ENCODE results near the gene UACA.

Gene UACA

DNA sequence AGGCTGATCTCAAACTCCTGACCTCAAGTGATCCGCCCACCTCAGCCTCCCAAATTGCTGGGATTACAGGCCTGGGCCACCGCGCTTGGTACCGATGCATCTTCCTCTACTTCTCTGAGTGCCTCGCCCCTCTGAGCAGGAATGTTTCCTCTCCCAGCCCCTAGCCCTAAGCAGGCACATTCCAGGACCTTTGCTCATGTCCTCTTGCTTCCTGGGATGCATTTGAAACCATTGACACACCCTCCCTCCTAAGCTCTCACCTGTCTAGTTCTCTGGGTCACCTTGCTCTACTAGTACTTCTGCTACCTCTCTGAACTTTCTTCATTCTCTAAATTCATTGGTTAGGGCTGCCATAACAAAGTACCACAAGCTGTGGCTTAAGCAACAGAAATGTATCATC is 17.9 kb upstream of the UACA start:
- H3K27ac ChIP-seq = no peak overlapping the region
- intact Hi-C loops (cut with DNase I; ENCODE audit: low total_unique reads) = no loop called here
- peaks cover 0 to 13% (median 6%) of the 10 kb centered on the region in 4 donors for H3K4me1 ChIP-seq
- H3K36me3 ChIP-seq = no peaks in the 10 kb centered on the region
- DNase-seq = no peak
- H3K9me3 ChIP-seq = no peaks in the 10 kb centered on the region
- H3K4me3 ChIP-seq = no peak overlapping the region
- TF ChIP-seq, protein P1, sequence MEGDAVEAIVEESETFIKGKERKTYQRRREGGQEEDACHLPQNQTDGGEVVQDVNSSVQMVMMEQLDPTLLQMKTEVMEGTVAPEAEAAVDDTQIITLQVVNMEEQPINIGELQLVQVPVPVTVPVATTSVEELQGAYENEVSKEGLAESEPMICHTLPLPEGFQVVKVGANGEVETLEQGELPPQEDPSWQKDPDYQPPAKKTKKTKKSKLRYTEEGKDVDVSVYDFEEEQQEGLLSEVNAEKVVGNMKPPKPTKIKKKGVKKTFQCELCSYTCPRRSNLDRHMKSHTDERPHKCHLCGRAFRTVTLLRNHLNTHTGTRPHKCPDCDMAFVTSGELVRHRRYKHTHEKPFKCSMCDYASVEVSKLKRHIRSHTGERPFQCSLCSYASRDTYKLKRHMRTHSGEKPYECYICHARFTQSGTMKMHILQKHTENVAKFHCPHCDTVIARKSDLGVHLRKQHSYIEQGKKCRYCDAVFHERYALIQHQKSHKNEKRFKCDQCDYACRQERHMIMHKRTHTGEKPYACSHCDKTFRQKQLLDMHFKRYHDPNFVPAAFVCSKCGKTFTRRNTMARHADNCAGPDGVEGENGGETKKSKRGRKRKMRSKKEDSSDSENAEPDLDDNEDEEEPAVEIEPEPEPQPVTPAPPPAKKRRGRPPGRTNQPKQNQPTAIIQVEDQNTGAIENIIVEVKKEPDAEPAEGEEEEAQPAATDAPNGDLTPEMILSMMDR (IDR thresholded peaks at IDR 0.05) = no peak
- no peaks in the 10 kb centered on the region for H3K27me3 ChIP-seq

DNA sequence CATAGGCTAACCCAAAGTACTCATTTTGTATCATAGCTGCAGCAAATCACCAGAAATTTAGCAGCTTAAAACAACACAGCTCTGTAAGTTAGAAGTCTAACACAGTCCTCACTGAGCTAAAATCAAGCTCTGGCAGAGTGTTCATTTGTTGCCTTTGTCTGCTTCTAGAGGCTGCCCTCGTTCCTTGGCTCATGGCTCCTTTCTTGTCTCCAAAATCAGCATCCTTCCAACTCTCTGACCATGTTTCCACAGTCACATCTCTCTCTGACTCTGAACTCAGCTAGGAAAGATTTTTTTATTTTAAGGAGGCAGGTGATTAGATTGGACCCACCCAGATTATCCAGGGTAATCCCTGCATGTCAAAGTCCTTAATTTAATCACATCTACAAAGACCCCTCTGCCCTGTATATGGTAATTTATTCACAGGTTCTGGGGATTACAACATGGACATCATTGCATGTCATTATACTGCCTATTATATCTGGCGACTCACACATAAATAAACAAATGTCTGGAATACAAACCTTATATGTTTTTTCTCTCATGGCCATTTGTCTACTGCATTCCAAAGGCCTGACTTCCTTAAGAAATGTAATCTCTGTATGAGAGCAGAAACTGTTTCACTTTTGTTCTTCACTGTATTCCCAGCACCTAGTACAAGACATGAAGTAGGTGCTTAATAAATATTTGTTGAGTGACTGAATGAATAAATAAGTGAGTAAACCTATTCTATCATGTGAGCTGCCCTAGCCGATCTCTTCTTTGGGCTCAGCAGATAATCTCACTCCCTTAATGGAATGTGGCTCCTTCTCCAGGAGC is 15.1 kb upstream of the UACA start:
- TF ChIP-seq, protein P1 (IDR thresholded peaks at IDR 0.05) = no peak
- H3K9me3 ChIP-seq = no peaks in the 10 kb centered on the region
- intact Hi-C loops (cut with DNase I; ENCODE audit: low total_unique reads) = no loop called here
- H3K4me3 ChIP-seq = no peak overlapping the region
- H3K27ac ChIP-seq = peak overlapping the region; percentile 14 to 25
- H3K27me3 ChIP-seq = no peaks in the 10 kb centered on the region
- no peaks in the 10 kb centered on the region for H3K36me3 ChIP-seq
- peaks cover 0 to 26% (median 16%) of the 10 kb centered on the region in 4 donors for H3K4me1 ChIP-seq
- DNase-seq = no peak

DNA sequence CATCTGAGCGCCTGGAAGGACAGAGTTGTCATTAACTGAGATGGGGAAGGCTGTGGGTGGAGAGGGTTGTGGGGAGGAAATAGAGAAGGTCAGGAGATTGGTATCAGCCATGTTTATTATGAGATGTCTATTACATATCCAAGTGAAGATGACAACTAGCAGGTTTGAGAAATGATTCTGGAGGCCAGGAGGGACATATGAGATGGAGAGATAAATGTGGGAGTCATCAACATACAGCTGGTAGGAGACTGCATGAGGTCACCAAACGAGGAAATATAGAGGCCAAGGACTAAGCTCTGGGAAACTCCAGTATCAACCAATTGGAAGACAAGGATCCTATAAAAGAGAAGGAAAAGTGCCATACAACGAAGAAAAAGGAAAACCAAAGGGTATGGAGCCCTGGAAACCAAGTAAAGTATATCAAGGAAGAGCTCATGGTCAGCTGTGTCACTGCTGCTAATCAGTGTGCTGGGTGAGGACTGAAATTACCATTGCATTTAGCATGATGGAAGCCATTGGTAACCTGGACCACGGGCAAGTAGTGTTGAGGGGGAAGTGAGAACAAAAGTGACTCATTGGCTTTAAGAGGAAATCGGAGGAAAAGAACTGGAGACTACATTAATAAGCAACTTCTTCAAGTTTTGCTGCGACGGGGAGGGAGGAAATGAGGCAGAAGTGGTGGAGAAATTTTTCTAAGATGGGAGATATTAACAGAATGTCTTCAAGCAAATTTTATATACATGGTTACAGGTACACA is 14.0 kb upstream of the UACA start:
- Histone ChIP-seq H3K27ac (peak overlapping the region in 1 of 2 donors; percentile 14), H3K36me3 (no peaks in the 10 kb centered on the region), H3K27me3 (no peaks in the 10 kb centered on the region), H3K4me3 (no peak overlapping the region), H3K4me1 (peaks cover 0 to 36% (median 17%) of the 10 kb centered on the region in 4 donors), H3K9me3 (no peaks in the 10 kb centered on the region)
- intact Hi-C loops (cut with DNase I; ENCODE audit: low total_unique reads) = no loop called here
- TF ChIP-seq, protein P1 (IDR thresholded peaks at IDR 0.05) = no peak
- no peak for DNase-seq

DNA sequence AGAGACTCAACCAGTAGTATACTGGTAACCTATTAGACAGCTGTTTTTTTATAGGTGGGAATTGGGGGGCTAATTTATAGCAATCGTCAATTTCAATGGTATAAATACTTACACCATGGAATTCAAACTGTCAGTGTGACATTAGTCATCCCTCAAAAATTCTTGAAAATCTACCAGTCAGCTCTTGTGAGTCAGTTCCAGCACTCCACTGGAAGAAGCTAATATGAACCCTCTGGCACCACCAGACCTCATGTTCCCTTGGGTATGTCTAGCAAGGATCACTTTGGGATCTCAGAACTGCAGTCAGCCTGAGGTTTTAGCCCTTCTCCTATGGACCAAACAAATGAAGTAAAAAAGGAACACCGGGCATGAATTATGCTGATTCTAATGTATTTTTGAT is 11.8 kb upstream of the UACA start:
- Histone ChIP-seq H3K4me3 (no peak overlapping the region), H3K27me3 (no peaks in the 10 kb centered on the region), H3K4me1 (peaks cover 0 to 36% (median 17%) of the 10 kb centered on the region in 4 donors), H3K36me3 (no peaks in the 10 kb centered on the region), H3K9me3 (no peaks in the 10 kb centered on the region), H3K27ac (peak overlapping the region; percentile 30 to 31)
- TF ChIP-seq, protein P1 (IDR thresholded peaks at IDR 0.05) = no peak
- DNase-seq = no peak
- intact Hi-C loops (cut with DNase I; ENCODE audit: low total_unique reads) = no loop called here

DNA sequence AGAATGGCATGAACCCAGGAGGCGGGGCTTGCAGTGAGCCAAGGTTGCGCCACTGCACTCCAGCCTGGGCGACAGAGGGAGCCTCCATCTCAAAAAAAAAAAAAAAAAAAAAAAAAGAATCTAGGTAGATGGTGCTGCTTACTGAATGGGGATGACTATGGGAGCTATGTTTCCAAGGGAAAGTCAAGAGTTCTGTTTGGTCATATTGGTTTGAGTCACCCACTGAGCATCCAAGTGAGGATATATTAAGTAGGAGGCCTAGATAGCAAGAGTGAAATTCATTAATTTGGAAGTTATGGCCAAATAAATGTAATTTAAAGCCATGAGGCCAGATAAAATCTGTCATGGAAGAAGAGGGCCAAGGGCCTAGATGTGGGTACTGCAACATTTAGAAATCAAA is 9.0 kb upstream of the UACA start:
- Histone ChIP-seq H3K4me3 (no peak overlapping the region), H3K36me3 (no peaks in the 10 kb centered on the region), H3K27ac (peak overlapping the region; percentile 38 to 53), H3K27me3 (no peaks in the 10 kb centered on the region), H3K4me1 (peaks cover 0 to 31% (median 12%) of the 10 kb centered on the region in 4 donors), H3K9me3 (no peaks in the 10 kb centered on the region)
- TF ChIP-seq, protein P1 (IDR thresholded peaks at IDR 0.05) = no peak
- intact Hi-C loops (cut with DNase I; ENCODE audit: low total_unique reads) = no loop called here
- DNase-seq = no peak
